ENCODE results near the gene SENP1.

- TF ChIP-seq EP300 (IDR thresholded peaks at IDR 0.05) = no peak
- no peak for TF ChIP-seq POLR2AphosphoS5 (IDR thresholded peaks at IDR 0.05)
- TF ChIP-seq, protein P1, sequence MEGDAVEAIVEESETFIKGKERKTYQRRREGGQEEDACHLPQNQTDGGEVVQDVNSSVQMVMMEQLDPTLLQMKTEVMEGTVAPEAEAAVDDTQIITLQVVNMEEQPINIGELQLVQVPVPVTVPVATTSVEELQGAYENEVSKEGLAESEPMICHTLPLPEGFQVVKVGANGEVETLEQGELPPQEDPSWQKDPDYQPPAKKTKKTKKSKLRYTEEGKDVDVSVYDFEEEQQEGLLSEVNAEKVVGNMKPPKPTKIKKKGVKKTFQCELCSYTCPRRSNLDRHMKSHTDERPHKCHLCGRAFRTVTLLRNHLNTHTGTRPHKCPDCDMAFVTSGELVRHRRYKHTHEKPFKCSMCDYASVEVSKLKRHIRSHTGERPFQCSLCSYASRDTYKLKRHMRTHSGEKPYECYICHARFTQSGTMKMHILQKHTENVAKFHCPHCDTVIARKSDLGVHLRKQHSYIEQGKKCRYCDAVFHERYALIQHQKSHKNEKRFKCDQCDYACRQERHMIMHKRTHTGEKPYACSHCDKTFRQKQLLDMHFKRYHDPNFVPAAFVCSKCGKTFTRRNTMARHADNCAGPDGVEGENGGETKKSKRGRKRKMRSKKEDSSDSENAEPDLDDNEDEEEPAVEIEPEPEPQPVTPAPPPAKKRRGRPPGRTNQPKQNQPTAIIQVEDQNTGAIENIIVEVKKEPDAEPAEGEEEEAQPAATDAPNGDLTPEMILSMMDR (IDR thresholded peaks at IDR 0.05) = no peak
These were observed 83.0 kb downstream of the SENP1 start for GRCh38 chr12:48022676-48023385.
